RKO (cell line): ENCODE measurements around the gene GALNT7.

Experiments used
- DNase-seq: peaks from one replicate; pipeline ENCODE4 v3.0.0-alpha.2; 2016; ENCODE audit warnings: low spot score

GALNT7 gene

GRCh38 chr4:173347467-173347866, 178.9 kb downstream of the GALNT7 start:
- no peak for DNase-seq

GRCh38 chr4:173357939-173358338, 189.3 kb downstream of the GALNT7 start:
- no peak for DNase-seq

- DNase-seq, result peak; percentile 49
These were observed 192.1 kb downstream of the GALNT7 start for GRCh38 chr4:173360587-173361221.

- no peak for DNase-seq
These were observed 194.1 kb downstream of the GALNT7 start for GRCh38 chr4:173362666-173363065.

- no peak for DNase-seq
These were observed 196.9 kb downstream of the GALNT7 start for GRCh38 chr4:173365359-173365996.

- DNase-seq, result peak; percentile 32
These were observed 198.7 kb downstream of the GALNT7 start for GRCh38 chr4:173367285-173367684.

- peak; percentile 39 for DNase-seq
These were observed 199.3 kb downstream of the GALNT7 start for GRCh38 chr4:173367946-173368345.

- DNase-seq, result no peak
These were observed 201.5 kb downstream of the GALNT7 start for GRCh38 chr4:173370130-173370476.

- peak; percentile 98 for DNase-seq
These were observed 202.1 kb downstream of the GALNT7 start, which contains the start of gene SAP30 for GRCh38 chr4:173370477-173371291. Gene SAP30, plus strand, starts transcription at chr4:173370954. Its CDS starts 229 bp downstream, at chr4:173371183.

GRCh38 chr4:173371292-173372192, 202.9 kb downstream of the GALNT7 start:
- DNase-seq, result peak; percentile 77
